PFSK-1 (cell line): ENCODE data around the gene THOC5.

Experiments used
- POLR2AphosphoS5 ChIP-seq: IDR thresholded peaks from 2 replicates; pipeline ENCODE4 v1.6.1; 2012; ENCODE audit warnings: low read depth, mild to moderate bottlenecking, control low read depth, low read length, moderate library complexity
- REST ChIP-seq, 2 experiments: IDR thresholded peaks; 2 replicates each; pipeline versions ENCODE4 v1.6.1 to v1.8.0; 2011 to 2012; ENCODE audit warnings: low read depth in 2 of 2, low read length in 2 of 2, control low read depth in 1 of 2, inconsistent platforms in 1 of 2, mild to moderate bottlenecking in 1 of 2, moderate library complexity in 1 of 2; ENCODE audit not compliant: insufficient read depth in 1 of 2
- TAF1 ChIP-seq: IDR thresholded peaks from 2 replicates; pipeline ENCODE4 v1.6.1; 2012; ENCODE audit warnings: low read length, control low read depth, borderline replicate concordance; ENCODE audit not compliant: insufficient read depth

GRCh38 chr22:29493636-29494035, 59.9 kb downstream of the THOC5 start:
- TF ChIP-seq POLR2AphosphoS5 (no peak), REST (IDR thresholded peaks at IDR 0.05; ENCODE audit: insufficient read depth in 1 of 2, low read depth in 2 of 2, low read length in 2 of 2) (no peak), TAF1 (no peak)
